ENCODE measurements around the gene CDH18. TPM values are rescaled to one million over a fixed set of nuclear protein-coding genes. Genes with fewer than 3 reads are reported as not detected.

CDH18 gene
- polyA plus RNA-seq, 1 donor from 2014 or later: 5.6 TPM

DNA sequence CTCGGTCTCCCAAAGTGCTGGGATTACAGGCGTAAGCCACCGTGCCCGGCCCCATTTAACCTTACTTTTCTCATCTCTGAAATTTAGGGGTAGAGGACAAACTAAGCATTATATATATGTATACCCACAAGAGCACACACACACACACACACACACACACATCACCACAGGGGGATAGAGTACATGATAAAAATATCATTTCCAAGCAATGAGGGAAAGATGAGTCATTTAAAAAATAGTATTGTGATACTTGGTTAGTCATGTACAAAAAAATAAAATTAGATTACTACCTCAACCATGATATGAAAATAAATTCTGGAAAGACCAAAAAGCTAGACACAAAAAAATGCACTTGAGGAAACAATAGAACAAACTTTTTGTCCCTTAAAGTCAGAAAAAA is 67.2 kb downstream of the CDH18 start (continued):
- no peak for TF ChIP-seq POLR2AphosphoS5 (IDR thresholded peaks at IDR 0.05)

DNA sequence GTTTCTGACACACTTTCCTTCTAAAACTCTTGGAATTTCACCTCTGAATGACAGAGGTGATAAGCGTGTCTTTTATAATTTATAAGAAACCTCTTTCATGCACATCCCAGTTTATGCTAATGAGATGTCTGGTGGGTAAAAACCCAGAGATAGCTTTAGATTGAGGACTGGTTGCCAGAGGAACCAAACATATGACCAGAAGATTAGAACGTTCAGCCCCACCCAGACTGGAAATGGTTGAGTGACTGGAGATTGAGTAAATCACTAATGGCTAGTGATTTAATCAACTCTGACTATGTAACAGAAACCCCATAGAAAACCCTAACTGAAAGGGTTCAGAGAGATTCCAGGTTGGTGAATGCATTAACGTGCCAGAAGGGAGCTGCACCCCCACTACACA is 69.2 kb downstream of the CDH18 start:
- Histone ChIP-seq H2AFZ (ENCODE audit: low read depth, low read length) (no peak overlapping the region), H3K4me2 (ENCODE audit: low read length) (no peak overlapping the region), H3K9me2 (ENCODE audit: insufficient read depth, low read length) (no peaks in the 10 kb centered on the region), H3K27ac (ENCODE audit: low read length) (no peak overlapping the region), H3K9ac (ENCODE audit: low read length) (no peak overlapping the region), H4K20me1 (ENCODE audit: insufficient read depth) (no peaks in the 10 kb centered on the region), H3K9me3 (ENCODE audit: low read length) (no peaks in the 10 kb centered on the region), H3K27me3 (ENCODE audit: insufficient read depth, low read depth, low read length) (no peaks in the 10 kb centered on the region), H3F3A (ENCODE audit: insufficient read depth, low read length, poor library complexity, severe bottlenecking) (no peaks in the 10 kb centered on the region), H3K79me2 (replicated peaks; ENCODE audit: insufficient read depth, low read length) (no peaks in the 10 kb centered on the region), H3K4me3 (ENCODE audit: low read length) (no peak overlapping the region), H3K36me3 (ENCODE audit: insufficient read depth, low read length) (no peaks in the 10 kb centered on the region)
- no peak for TF ChIP-seq MXI1 (conservative IDR thresholded peaks at IDR 0.05; ENCODE audit: poor library complexity, severe bottlenecking)
- no peak for TF ChIP-seq POLR2AphosphoS5 (IDR thresholded peaks at IDR 0.05)
- TF ChIP-seq EP300 (conservative IDR thresholded peaks at IDR 0.05; ENCODE audit: poor library complexity, severe bottlenecking): no peak
- no peak for TF ChIP-seq SMC3 (conservative IDR thresholded peaks at IDR 0.05; ENCODE audit: poor library complexity)
- TF ChIP-seq, protein P1, sequence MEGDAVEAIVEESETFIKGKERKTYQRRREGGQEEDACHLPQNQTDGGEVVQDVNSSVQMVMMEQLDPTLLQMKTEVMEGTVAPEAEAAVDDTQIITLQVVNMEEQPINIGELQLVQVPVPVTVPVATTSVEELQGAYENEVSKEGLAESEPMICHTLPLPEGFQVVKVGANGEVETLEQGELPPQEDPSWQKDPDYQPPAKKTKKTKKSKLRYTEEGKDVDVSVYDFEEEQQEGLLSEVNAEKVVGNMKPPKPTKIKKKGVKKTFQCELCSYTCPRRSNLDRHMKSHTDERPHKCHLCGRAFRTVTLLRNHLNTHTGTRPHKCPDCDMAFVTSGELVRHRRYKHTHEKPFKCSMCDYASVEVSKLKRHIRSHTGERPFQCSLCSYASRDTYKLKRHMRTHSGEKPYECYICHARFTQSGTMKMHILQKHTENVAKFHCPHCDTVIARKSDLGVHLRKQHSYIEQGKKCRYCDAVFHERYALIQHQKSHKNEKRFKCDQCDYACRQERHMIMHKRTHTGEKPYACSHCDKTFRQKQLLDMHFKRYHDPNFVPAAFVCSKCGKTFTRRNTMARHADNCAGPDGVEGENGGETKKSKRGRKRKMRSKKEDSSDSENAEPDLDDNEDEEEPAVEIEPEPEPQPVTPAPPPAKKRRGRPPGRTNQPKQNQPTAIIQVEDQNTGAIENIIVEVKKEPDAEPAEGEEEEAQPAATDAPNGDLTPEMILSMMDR (IDR thresholded peaks at IDR 0.05; ENCODE audit: poor library complexity, severe bottlenecking): no peak
- no peak for TF ChIP-seq EZH2 (IDR thresholded peaks at IDR 0.05; ENCODE audit: borderline replicate concordance, insufficient read depth, low read length, poor library complexity, severe bottlenecking)
- no peak for TF ChIP-seq RAD21 (conservative IDR thresholded peaks at IDR 0.05)
- TF ChIP-seq, protein P2, sequence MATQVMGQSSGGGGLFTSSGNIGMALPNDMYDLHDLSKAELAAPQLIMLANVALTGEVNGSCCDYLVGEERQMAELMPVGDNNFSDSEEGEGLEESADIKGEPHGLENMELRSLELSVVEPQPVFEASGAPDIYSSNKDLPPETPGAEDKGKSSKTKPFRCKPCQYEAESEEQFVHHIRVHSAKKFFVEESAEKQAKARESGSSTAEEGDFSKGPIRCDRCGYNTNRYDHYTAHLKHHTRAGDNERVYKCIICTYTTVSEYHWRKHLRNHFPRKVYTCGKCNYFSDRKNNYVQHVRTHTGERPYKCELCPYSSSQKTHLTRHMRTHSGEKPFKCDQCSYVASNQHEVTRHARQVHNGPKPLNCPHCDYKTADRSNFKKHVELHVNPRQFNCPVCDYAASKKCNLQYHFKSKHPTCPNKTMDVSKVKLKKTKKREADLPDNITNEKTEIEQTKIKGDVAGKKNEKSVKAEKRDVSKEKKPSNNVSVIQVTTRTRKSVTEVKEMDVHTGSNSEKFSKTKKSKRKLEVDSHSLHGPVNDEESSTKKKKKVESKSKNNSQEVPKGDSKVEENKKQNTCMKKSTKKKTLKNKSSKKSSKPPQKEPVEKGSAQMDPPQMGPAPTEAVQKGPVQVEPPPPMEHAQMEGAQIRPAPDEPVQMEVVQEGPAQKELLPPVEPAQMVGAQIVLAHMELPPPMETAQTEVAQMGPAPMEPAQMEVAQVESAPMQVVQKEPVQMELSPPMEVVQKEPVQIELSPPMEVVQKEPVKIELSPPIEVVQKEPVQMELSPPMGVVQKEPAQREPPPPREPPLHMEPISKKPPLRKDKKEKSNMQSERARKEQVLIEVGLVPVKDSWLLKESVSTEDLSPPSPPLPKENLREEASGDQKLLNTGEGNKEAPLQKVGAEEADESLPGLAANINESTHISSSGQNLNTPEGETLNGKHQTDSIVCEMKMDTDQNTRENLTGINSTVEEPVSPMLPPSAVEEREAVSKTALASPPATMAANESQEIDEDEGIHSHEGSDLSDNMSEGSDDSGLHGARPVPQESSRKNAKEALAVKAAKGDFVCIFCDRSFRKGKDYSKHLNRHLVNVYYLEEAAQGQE (IDR thresholded peaks at IDR 0.05; ENCODE audit: borderline replicate concordance): no peak
- TF ChIP-seq TAF1 (IDR thresholded peaks at IDR 0.05; ENCODE audit: low read depth): no peak

DNA sequence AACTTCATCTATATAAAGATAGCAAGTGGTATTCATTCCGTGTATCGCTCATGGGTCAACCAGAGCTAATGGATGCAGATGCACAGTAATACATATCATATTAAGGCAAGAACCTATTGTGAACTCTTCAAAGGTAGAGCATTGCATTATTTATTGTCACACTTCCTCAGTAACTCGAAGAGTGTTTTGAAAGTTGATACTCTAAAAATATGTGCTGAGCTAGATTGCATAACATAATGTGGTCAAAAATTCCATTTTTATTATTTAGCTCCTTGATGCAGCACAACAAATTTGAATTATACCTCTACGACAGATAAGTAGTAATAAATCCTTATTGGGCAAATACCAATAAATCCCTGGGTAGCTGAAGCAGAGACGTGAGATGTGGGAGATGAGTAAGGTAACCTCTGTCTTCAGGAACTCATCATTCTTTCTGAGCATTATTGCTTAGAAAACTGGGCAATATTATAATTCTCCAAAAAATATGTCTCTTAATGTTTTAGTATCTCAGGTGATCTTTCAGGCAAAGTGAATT is 70.3 kb downstream of the CDH18 start:
- TF ChIP-seq RAD21 (conservative IDR thresholded peaks at IDR 0.05) (no peak), EP300 (conservative IDR thresholded peaks at IDR 0.05; ENCODE audit: poor library complexity, severe bottlenecking) (no peak), POLR2AphosphoS5 (IDR thresholded peaks at IDR 0.05) (no peak), EZH2 (IDR thresholded peaks at IDR 0.05; ENCODE audit: borderline replicate concordance, insufficient read depth, low read length, poor library complexity, severe bottlenecking) (no peak), TAF1 (IDR thresholded peaks at IDR 0.05; ENCODE audit: low read depth) (no peak), SMC3 (conservative IDR thresholded peaks at IDR 0.05; ENCODE audit: poor library complexity) (no peak), MXI1 (conservative IDR thresholded peaks at IDR 0.05; ENCODE audit: poor library complexity, severe bottlenecking) (no peak)
- TF ChIP-seq, protein P1 (IDR thresholded peaks at IDR 0.05; ENCODE audit: poor library complexity, severe bottlenecking): no peak
- TF ChIP-seq, protein P2 (IDR thresholded peaks at IDR 0.05; ENCODE audit: borderline replicate concordance): no peak
- no peak overlapping the region for H2AFZ ChIP-seq (ENCODE audit: low read depth, low read length)
- H3K4me2 ChIP-seq (ENCODE audit: low read length): no peak overlapping the region

More for the DNA sequence above, 70.3 kb downstream of the CDH18 start:
- no peak overlapping the region for H3K9ac ChIP-seq (ENCODE audit: low read length)
- H3K9me3 ChIP-seq (ENCODE audit: low read length): no peaks in the 10 kb centered on the region
- H3K9me2 ChIP-seq (ENCODE audit: insufficient read depth, low read length): no peaks in the 10 kb centered on the region
- H3K4me3 ChIP-seq (ENCODE audit: low read length): no peak overlapping the region
- H3K79me2 ChIP-seq (replicated peaks; ENCODE audit: insufficient read depth, low read length): no peaks in the 10 kb centered on the region
- H3K27me3 ChIP-seq (ENCODE audit: insufficient read depth, low read depth, low read length): no peaks in the 10 kb centered on the region
- no peaks in the 10 kb centered on the region for H4K20me1 ChIP-seq (ENCODE audit: insufficient read depth)
- H3K27ac ChIP-seq (ENCODE audit: low read length): no peak overlapping the region
- H3F3A ChIP-seq (ENCODE audit: insufficient read depth, low read length, poor library complexity, severe bottlenecking): no peaks in the 10 kb centered on the region
- no peaks in the 10 kb centered on the region for H3K36me3 ChIP-seq (ENCODE audit: insufficient read depth, low read length)

Measured in neural cell (in vitro differentiated cells).